ENCODE results near the gene BTBD2. TPM values are rescaled to one million over a fixed set of nuclear protein-coding genes. Genes with fewer than 3 reads are reported as not detected.
"Not testable (repeated sequence)": the region's sequence is repeated elsewhere in the genome, so short reads cannot be mapped to it uniquely, and the experiment has no call there.

BTBD2 gene
- total RNA-seq, 1 donor from 2014 or later: 59.7 TPM

DNA sequence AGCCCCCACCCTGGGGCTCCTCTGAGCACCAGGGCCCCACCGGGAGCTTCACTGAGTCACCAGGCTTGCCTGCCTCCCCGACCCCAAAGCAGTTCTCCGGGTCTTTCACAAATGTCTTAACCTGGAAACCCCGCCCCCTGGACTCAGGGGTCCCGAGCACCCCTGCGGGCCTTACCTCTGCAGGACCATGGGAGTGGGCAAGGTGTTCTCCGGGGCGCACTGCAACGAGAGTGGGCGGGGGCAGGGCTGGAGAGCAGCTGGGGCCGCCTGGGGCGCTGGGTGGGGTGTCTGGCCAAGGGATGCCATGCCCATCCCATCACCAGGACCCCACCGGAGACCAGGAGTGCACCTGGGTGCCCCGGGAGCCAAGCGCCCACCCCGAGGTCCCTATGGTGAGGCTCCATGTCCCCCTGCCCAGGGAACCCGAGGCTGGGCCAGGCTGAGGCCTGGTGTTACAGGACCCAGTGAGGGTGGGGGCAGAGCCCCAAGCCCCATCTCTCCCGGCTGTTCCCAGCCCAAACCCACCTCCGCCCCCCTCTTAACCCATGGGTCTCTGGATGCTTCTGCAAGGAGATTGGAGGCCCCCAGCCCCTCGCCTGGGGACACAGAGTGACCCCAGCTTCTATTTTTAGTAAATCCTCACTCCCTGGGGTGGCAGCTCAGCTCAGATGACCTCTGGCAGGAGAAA lies 24.6 kb upstream of the BTBD2 start:
- no peak for DNase-seq

- DNase-seq: no peak
These were observed 23.8 kb upstream of the BTBD2 start for GRCh38 chr19:2039089-2039958.

DNA sequence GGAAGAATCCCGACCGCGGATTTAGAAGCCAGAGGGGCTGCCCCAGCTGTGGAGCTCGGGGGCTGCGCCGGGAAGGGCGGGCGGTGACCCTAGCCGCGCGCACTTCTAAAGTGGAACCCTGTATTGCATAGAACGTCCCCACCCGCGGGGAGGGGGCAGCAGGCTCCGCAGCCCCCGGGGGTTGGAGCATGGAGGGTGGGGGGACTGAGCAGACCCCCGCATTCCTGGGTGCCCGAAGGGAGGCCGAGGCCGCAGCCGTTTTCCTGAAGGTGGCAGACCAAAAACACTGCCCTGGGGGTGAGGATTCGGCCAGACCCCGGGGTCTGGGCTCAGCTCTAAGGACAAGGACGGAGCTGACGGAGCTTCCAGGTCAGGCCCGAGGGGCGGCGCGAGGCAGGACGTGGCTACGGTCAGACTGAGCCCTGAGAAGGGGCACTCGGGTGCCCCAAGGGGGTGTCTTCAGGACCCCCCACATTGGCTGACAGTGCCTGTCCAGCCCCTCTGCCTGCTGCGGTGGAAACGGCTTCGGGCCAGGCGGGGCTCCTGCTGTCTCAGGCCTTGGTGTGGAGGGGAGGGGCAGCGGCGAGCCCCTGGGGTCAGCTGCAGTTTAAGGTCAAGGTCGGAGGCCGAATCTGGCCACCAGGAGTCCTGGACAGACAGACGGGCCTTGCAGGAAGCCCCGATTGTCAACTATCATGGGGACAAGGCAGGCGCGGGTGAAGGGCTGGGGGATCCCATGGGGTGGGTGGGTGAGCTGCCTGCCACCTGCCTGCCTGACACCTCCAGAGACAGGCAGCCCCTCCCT lies 23.0 kb upstream of the BTBD2 start:
- DNase-seq: no peak

DNA sequence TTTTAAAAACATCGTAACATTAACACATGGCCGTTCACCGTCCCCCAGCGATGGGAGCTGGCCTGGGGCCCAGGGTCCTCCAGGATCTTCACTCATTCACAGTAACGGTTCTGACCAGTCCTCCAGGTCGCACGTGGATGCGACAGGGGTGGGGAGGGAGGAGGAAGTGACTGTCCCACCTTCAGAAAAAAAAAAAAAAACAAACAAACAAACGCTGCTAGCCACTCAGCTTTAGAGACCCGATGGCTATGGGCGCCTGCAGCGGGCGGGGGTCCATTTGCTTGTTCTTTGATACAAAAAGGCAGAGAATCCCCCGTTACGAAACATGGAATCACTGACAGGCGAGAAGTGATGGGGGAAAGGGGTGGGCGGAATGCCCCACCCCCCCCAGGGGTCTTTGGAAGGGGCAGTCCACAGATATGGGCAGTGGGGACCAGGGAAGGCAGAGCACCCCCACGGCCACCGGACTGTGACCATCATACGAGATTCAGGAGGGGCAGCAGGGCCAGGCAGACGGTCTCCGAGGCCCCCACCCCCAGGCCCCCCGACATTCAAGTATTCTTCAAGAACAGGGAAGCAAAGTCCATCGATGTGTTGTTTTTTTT lies 22.2 kb upstream of the BTBD2 start:
- no peak for DNase-seq

DNA sequence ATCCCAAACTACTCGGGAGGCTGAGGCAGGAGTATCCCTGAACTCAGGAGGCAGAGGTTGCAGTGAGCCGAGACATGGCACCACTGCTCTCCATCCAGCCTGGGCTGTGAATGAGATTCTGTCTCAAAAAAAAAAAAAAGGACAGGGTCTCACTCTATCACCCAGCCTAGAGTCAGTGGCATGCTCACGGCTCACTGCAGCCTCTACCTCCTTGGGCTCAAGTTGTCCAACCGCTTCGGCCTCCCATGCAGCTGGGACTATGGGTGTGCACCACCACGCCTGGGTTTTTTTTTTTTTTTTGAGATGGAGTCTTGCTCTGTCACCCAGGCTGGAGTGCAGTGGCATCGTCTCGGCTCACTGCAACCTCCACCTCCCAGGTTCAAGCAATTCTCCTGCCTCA lies 20.9 kb upstream of the BTBD2 start:
- DNase-seq: no peak

- no peak for DNase-seq
These were observed 20.1 kb upstream of the BTBD2 start for GRCh38 chr19:2035590-2035991.

DNA sequence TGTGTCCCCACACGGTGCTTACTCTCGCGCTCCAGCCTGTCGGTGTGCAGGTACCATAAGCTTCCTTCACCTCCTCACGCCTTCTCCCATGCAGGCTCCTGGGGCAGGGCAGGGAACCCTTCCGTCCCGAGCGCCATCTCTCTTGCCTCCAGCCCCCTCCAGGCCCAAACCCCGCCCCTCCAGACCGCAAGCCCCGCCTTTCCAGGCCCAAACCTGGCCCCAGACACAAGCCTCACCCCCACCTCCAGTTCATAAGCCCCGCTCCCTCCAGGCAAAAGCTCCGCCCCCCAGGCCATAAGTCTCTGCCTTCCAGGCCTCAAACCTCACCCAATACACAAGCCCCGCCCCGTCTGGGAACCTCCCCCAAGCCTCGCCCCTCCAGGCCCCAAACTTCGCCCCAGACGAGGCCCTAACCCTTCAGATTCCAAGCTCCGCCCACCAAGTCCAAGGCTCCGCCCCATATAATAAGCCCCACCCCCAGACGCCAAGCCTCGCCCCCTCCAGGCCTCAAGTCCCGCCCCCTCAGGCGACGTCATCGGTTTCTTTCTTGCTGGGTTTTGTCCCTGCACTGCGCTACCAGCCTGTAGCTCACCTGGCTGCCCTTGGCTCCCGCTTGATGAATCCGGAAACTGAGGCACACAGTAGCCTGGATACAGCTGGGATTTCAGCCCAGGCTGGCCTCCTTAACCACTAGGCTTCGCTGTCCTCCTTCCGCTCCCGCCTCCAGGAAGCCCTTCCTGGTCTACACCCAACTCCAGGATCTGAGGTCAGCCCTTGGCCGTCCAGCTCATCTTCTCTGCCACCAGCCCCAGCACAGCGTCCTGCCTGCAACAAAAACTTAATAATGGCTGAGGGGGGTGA lies 19.4 kb upstream of the BTBD2 start:
- no peak for DNase-seq

DNA sequence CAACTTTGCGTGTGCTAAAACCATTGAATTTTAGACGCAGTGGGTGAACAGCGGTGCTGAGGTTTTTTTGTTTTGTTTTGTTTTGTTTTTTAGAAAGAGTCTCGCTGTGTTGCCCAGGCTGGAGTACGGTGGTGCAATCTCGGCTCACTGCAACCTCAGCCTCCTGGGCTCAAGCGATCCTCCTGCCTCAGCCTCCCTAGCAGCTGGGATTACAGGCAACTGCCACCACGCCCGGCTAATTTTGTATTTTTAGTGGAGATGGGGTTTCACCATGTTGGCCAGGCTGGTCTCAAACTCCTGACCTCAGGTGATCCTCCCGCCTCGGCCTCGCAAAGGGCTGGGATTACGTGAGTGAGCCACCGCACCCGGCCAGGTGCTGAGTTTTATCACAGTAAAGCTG lies 18.7 kb upstream of the BTBD2 start:
- not testable (repeated sequence) for DNase-seq

- no peak for DNase-seq
These were observed 18.3 kb upstream of the BTBD2 start for GRCh38 chr19:2033825-2034159.

GRCh38 chr19:2033115-2033824 lies 17.8 kb upstream of the BTBD2 start:
- no peak for DNase-seq

DNA sequence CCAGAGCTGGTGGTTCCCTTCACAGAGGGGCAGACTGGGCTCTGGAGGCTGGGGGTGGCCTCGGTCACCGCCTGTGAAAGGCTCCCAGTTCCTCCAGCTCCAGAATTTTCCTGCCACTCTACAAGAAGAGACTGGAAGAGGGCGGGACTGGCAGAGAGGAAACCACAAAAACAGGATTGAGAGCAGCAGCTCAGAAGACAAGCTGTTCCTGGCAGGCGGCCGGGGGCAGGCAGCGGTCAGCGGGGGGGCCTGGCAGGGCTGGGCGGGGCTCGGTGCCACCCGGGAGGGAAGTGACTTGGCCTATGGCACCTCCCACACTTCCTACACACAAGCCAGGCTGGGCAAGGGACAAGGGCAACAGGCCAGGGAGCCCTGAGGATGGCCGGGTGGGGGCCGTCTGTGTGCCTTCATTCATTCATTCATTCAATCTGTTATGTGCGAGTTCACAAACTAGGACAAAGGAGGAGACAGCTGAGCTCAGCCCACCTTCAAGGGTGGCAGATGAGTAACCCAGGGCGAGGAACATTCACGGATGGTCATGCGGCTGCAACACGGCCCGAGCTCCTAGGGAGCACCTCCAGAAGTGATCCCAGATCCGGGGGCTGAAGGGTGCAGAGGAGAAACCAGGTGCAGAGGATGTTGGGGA lies 16.9 kb upstream of the BTBD2 start:
- peak; percentile 95 for DNase-seq

GRCh38 chr19:2027361-2027760 lies 11.8 kb upstream of the BTBD2 start:
- DNase-seq: no peak

GRCh38 chr19:2026770-2027169 lies 11.3 kb upstream of the BTBD2 start:
- no peak for DNase-seq

DNA sequence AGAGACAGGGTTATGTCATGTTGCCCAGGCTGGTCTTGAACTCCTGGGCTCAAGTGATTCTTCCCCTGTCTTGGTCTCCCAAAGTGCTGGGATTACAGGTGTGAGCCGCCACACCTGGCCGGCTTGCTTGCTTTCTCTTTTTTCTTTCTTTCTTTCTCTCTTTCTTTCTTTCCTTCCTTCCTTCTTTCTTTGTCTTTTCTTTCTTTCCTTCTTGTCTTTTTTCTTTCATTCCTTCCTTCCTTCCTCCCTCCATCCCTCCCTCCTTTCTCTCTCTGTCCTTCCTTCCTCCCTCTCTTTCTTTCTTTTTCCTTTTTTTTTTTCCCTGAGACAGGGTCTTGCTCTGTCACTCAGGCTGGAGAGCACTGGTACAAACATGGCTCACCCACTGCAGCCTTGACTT lies 6.8 kb upstream of the BTBD2 start:
- no peak for DNase-seq

GRCh38 chr19:2021453-2022140 lies 6.1 kb upstream of the BTBD2 start:
- no peak for DNase-seq

- no peak for DNase-seq
These were observed 3.2 kb upstream of the BTBD2 start for GRCh38 chr19:2018752-2019151.

DNA sequence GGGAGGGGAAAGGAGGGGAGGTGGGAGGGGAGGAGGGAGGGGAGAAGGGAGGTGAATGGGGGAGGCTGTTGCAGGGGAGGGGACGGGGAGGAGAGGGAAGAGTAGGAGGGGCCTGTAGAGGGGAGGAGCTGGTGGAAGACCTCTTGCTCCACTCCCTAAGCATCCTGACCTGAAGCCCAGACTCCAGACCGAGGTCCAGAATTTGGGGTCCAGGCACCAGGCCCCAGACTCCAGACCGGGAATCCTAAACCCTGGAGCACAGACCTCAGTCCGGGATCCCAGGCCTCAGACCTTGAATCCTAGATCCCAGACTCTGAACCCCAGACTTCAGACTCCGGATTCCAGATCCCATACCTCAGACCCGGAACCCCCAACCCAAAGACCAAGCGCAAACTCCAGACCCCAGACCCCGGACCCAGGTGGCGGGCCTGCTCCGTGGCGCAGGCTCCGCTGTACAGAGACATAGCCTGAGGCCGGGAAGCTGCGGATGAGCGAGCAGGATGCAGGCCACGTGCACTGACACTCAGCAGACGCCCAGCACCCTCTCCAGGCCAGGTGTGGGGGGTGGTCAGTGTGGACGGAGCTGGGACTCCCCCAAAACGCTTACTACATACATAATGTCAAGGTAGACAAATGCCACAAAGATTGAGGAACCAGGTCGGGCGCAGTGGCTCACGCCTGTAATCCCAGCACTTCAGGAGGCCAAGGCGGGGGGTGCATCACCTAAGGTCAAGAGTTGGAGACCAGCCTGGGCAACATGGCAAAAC lies 710 bp upstream of the BTBD2 start:
- DNase-seq: peak; percentile 83

GRCh38 chr19:2014731-2015607 lies 545 bp downstream of the BTBD2 start:
- peak; percentile 35 for DNase-seq

Data from tongue (tissue), 2 donors.